ENCODE data around the gene DPYD.

The DPYD gene

DNA sequence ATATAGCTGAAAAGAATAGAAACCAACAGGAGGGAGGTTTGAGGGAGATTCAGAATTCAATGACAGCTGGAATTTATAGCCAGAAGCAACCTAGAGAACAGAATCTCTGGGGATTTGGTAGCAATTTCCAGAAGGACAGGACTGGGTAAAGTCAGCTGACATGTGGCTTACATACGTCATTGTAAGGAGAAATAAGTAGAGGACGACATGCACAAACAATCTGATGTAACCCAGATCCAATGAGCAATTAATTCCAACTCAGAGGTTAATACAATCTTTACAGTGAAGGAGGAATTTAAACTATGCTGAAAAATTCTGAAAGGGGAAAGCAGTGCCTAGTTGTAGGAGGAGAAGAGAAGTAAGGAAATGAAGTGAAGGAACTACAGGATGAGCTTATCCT is 815.3 kb downstream of the DPYD start:
- FAIRE-seq (no peak), DNase-seq (ENCODE audit: low spot score) (no peak)

DNA sequence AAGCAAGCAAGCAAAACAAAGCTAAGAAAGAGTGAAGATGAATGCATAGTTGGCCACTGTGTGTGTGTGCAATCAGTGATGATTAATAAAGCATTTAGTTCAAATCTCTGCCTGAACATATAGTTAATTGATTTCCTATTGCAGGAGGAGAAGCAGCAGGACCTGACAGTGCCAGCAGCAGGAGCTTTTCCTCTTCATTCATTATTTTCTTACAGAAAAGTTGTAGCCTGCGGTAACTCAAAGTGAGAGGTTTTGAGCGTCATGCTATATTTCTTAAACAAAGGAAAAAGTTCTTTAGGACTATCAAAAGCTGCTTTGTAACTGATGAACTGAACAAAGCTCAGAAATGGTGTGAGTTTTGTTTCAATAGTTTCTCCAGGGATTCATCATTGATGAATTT is 819.3 kb downstream of the DPYD start:
- DNase-seq (ENCODE audit: low spot score) = no peak
- no peak for FAIRE-seq

DNA sequence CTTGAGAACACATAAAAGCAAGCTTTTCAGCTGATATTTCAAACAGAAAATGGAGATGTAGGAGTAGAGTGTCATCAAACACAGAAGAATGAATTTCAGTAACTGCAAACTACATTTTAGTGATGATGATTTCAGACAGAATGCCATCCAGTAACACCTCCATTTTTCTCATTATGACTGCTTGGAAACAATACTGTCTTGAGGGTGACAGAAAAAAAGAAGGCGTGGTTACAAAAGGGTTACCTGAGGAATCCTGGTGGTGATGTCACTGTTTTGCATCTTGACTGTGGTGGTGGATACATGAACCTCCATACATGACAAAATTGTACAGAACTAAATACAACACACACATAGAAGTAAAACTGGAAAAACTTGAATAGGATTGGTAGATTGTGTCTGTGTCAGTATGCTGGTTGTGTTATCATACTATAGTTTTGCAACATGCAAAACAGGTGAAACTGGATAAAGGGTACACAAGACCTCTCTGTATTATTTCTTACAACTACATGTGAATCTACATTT is 823.4 kb downstream of the DPYD start:
- no peak for FAIRE-seq
- DNase-seq (ENCODE audit: low spot score) = no peak

DNA sequence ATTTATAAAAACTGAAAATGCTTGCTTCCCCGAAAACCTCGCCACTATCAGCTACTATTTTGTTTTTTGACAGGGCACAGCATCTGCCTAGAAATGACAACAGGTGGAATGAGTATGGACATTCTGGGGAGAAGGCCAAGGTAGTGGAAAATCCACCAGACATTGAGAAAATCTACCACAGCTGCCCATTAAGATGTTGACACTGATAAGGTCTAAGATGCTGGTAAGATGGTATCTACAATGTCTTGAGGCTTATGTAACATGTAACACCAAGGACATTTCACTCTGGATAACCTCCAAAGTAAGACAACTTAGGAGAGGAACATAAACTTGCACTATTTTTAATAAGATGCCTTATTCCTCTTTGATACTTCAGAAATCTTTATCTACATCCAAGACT is 825.1 kb downstream of the DPYD start:
- DNase-seq (ENCODE audit: low spot score) (no peak), FAIRE-seq (no peak)

GRCh38 chr1:97094247-97094972 is 826.4 kb downstream of the DPYD start:
- DNase-seq (ENCODE audit: low spot score) = peak; percentile 92
- peak; percentile 69 for FAIRE-seq

- no peak for DNase-seq (ENCODE audit: low spot score)
Measured at GRCh38 chr1:97093741-97094140, 827.1 kb downstream of the DPYD start.

GRCh38 chr1:97092824-97093223 is 828.0 kb downstream of the DPYD start:
- FAIRE-seq (no peak), DNase-seq (ENCODE audit: low spot score) (no peak)

More at GRCh38 chr1:97093741-97094140, 827.1 kb downstream of the DPYD start:
- no peak for FAIRE-seq

- DNase-seq (ENCODE audit: low spot score) = no peak
- FAIRE-seq = no peak
Measured at GRCh38 chr1:97091679-97092078, 829.2 kb downstream of the DPYD start.

DNA sequence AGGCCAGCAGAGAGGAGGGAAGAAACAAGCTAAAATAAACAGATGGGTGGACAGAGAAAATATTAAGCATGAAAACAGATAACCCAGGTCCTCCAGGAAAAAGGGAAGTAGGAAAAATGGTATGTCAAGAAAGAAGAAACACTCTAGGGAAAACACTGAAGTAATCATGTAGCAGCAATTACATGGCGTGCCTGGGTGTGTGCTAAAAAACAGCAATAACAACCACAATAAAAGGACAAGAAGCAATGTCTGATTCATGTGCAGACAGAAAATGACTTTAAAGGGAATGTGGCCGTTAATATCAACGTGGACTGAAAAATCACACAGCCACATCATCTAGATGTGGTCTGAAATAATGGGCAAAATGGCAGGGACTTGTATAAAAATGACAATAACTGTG is 829.6 kb downstream of the DPYD start:
- no peak for DNase-seq (ENCODE audit: low spot score)
- FAIRE-seq = no peak

- no peak for FAIRE-seq
- no peak for DNase-seq (ENCODE audit: low spot score)
Measured at GRCh38 chr1:97090725-97091124, 830.1 kb downstream of the DPYD start.

DNA sequence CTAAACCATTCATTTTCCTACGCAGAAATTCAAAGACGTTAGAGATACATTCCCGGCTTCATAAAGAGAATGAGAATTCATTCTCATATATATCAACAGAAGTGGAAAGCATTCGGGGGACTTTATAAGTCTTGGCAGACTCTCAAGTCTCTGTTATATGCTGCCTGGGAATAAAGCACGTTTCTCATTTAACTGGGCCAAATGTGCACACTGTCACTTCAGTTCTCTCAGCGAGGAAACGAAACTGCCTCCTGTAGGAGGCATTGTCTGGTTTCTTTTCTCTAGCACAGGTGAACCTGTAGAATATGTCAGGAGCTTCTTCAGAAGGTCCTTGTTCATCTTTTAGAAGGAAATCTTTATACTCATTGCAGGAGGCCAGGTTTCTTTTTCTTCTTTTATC is 831.7 kb downstream of the DPYD start:
- DNase-seq (ENCODE audit: low spot score) (no peak), FAIRE-seq (no peak)

- DNase-seq (ENCODE audit: low spot score) (no peak), FAIRE-seq (no peak)
Measured at GRCh38 chr1:97088391-97088790, 832.4 kb downstream of the DPYD start.

GRCh38 chr1:97084546-97084945 is 836.3 kb downstream of the DPYD start:
- no peak for DNase-seq (ENCODE audit: low spot score)
- no peak for FAIRE-seq

GRCh38 chr1:97082160-97082848 is 838.5 kb downstream of the DPYD start:
- FAIRE-seq = no peak
- no peak for DNase-seq (ENCODE audit: low spot score)

GRCh38 chr1:97078872-97079271 is 842.0 kb downstream of the DPYD start:
- FAIRE-seq = no peak

DNA sequence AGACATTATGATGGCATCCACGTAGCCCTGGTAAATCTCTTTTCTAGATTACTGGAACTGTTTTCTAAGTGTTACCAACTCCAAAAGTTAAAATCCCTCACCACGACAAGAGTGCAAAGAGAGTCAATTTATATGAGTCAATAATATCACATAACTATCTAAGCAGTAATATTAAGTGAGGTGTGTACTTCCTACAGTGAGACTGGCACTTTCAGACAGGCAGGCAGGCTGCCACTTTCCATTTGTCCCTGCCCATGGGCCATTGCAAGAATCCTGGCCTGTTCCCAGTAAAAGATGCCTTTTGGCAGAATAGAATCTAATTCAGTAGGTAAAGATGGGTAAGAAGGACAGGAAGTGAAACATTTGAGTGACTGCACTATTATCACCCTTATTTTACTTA is 843.6 kb downstream of the DPYD start:
- FAIRE-seq (no peak), DNase-seq (ENCODE audit: low spot score) (no peak)

More at GRCh38 chr1:97078872-97079271, 842.0 kb downstream of the DPYD start:
- no peak for DNase-seq (ENCODE audit: low spot score)

GRCh38 chr1:97074771-97075170 is 846.1 kb downstream of the DPYD start:
- no peak for FAIRE-seq
- DNase-seq (ENCODE audit: low spot score) = no peak

DNA sequence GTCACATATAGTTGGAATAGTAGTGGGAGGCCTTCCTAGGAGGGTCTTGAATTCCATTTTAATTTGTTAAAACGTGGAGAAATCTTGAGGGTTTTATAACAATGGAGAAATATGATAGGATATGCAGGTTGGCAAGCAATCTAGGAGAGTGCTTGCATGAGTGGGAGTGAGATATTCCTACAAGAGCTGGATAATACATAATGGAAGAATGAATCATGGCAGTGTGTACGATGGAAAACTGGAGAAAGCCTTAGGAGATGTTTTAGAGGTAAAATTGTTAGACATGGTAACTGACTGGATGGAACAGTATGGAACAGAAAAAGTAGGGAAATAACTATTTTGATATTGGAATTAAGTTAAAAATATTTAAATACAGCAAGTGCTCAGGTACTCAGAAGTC is 846.9 kb downstream of the DPYD start:
- FAIRE-seq (no peak), DNase-seq (ENCODE audit: low spot score) (no peak)

GRCh38 chr1:97073169-97073568 is 847.7 kb downstream of the DPYD start:
- DNase-seq (ENCODE audit: low spot score) (no peak), FAIRE-seq (peak; percentile 45)

GRCh38 chr1:97071173-97071572 is 849.7 kb downstream of the DPYD start:
- FAIRE-seq (no peak), DNase-seq (ENCODE audit: low spot score) (no peak)

DNA sequence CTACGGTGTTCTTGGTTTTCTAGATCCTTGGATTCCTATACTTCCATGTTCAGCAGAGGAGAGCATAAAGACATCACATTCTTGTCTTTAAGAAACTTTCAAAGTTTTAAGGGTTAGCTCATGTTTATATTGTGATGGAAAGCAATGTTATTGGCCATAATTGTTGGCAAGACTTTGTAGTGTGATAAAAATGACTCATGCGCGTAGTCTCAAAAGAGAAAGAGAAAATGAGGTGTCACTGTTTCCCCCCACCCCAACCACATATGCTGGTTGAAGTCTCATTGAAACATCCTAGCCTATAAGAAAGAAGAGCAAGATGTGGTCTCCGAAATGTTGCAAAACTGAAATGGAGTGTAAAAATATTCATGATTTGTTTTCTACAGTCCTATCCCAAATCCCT is 850.5 kb downstream of the DPYD start:
- DNase-seq (ENCODE audit: low spot score) (no peak), FAIRE-seq (no peak)

- DNase-seq (ENCODE audit: low spot score) (no peak), FAIRE-seq (no peak)
Measured at GRCh38 chr1:97069312-97069711, 851.5 kb downstream of the DPYD start.

GRCh38 chr1:97066860-97067259 is 854.0 kb downstream of the DPYD start:
- DNase-seq (ENCODE audit: low spot score) (no peak), FAIRE-seq (no peak)
